HUES6 (cell line): ENCODE results near the gene PARD6G.
A peak's percentile ranks its signal among the peaks of the same experiment; 100 is the strongest.

Experiments
- H3K27ac ChIP-seq: 2 replicates; pipeline ENCODE4 v1.7.0; 2013; ENCODE audit warnings: low read depth, mild to moderate bottlenecking, low read length, inconsistent platforms
- H3K27me3 ChIP-seq: 2 replicates; pipeline ENCODE4 v1.6.1; 2013; ENCODE audit warnings: low read length; ENCODE audit not compliant: control insufficient read depth, insufficient read depth
- H3K36me3 ChIP-seq: 2 replicates; pipeline ENCODE4 v1.6.1; 2013; ENCODE audit warnings: low read length; ENCODE audit not compliant: control insufficient read depth, insufficient read depth
- H3K4me1 ChIP-seq: 2 replicates; pipeline ENCODE4 v1.6.1; 2013; ENCODE audit warnings: low read length; ENCODE audit not compliant: control insufficient read depth, insufficient read depth
- H3K4me3 ChIP-seq: 2 replicates; pipeline ENCODE4 v1.5.1; 2013; ENCODE audit warnings: low read depth, low read length
- H3K9ac ChIP-seq: one replicate; pipeline ENCODE4 v1.6.1; 2013; ENCODE audit warnings: mild to moderate bottlenecking, low read length
- H3K9me3 ChIP-seq: 2 replicates; pipeline ENCODE4 v1.6.1; 2013; ENCODE audit warnings: low read depth, low read length; ENCODE audit not compliant: control insufficient read depth, insufficient read depth

The PARD6G gene

GRCh38 chr18:80115035-80115434 lies 132.3 kb downstream of the PARD6G start:
- Histone ChIP-seq H3K27me3 (no peaks in the 10 kb centered on the region), H3K4me1 (peaks cover 59% of the 10 kb centered on the region), H3K9ac (no peak overlapping the region), H3K36me3 (peaks cover 42% of the 10 kb centered on the region), H3K27ac (no peak overlapping the region), H3K9me3 (no peaks in the 10 kb centered on the region), H3K4me3 (no peak overlapping the region)

DNA sequence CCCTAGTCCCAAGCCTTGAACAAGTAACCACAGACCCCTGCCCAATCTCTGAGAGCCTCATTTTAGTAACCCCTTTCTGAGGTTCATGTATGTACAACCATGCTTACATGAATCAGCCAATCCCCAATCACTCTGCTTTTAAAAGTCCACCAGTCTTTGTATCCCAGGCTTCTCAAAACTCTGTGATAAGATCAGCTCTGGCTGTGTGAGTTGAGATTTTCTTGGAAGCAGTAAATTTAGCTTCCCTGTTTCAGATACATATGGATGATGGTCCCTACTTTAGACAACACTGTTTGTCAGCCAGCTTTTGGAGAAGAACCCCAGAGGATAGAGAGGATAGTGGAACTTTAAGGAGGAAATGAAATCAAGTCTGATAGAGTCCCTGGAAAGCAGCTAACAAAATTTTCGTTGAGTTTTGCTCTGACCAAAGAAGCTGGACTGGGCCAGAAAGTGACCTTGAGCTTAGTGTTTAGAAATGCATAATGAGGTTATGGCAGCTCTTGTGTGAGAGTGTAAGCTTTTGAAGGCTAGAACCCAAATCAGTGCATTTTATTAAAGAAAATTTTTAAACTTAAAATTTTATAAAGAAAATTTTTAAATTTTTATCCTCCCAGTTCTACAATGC lies 134.6 kb downstream of the PARD6G start:
- Histone ChIP-seq H3K9me3 (no peaks in the 10 kb centered on the region), H3K36me3 (peaks cover 20% of the 10 kb centered on the region), H3K27ac (peak overlapping the region; percentile 53; the same call in 1 of the 2 replicates), H3K4me3 (peak overlapping the region; percentile 9; the same call in 1 of the 2 replicates), H3K9ac (no peak overlapping the region), H3K27me3 (no peaks in the 10 kb centered on the region), H3K4me1 (peaks cover 43% of the 10 kb centered on the region)

GRCh38 chr18:80109676-80110078 lies 137.6 kb downstream of the PARD6G start:
- Histone ChIP-seq H3K9me3 (no peaks in the 10 kb centered on the region), H3K27ac (peak overlapping the region; percentile 15; the same call in 1 of the 2 replicates), H3K36me3 (peaks cover 8% of the 10 kb centered on the region; the same call in 1 of the 2 replicates), H3K9ac (peak overlapping the region; percentile 78), H3K4me3 (peak overlapping the region; percentile 88), H3K27me3 (no peaks in the 10 kb centered on the region), H3K4me1 (peaks cover 50% of the 10 kb centered on the region)

- no peaks in the 10 kb centered on the region for H3K27me3 ChIP-seq
- peaks cover 54% of the 10 kb centered on the region for H3K4me1 ChIP-seq
- H3K9ac ChIP-seq, result peak within 1 kb of the TSS; percentile 87
- peak within 1 kb of the TSS; percentile 97 for H3K27ac ChIP-seq
- peaks cover 8% of the 10 kb centered on the region; the same call in 1 of the 2 replicates for H3K36me3 ChIP-seq
- no peaks in the 10 kb centered on the region for H3K9me3 ChIP-seq
- peak within 1 kb of the TSS; percentile 88 for H3K4me3 ChIP-seq
Measured at GRCh38 chr18:80108739-80109675, 138.3 kb downstream of the PARD6G start, which contains the start of gene ADNP2. Gene ADNP2, plus strand, starts transcription at chr18:80109262. Its CDS starts 8,281 bp downstream, at chr18:80117543.

- Histone ChIP-seq H3K27me3 (no peaks in the 10 kb centered on the region), H3K9me3 (no peaks in the 10 kb centered on the region), H3K4me1 (peaks cover 54% of the 10 kb centered on the region), H3K27ac (no peak overlapping the region), H3K9ac (no peak overlapping the region), H3K36me3 (peaks cover 8% of the 10 kb centered on the region; the same call in 1 of the 2 replicates), H3K4me3 (no peak overlapping the region)
Measured at GRCh38 chr18:80108121-80108536, 139.2 kb downstream of the PARD6G start.

GRCh38 chr18:80107426-80107825 lies 139.9 kb downstream of the PARD6G start:
- Histone ChIP-seq H3K4me3 (no peak overlapping the region), H3K9ac (no peak overlapping the region), H3K4me1 (peaks cover 50% of the 10 kb centered on the region), H3K27ac (no peak overlapping the region), H3K9me3 (no peaks in the 10 kb centered on the region), H3K36me3 (peaks cover 8% of the 10 kb centered on the region; the same call in 1 of the 2 replicates), H3K27me3 (no peaks in the 10 kb centered on the region)
